ENCODE data around the gene UCK1.
A peak's percentile ranks its signal among the peaks of the same experiment; 100 is the strongest.

- no peak for TF ChIP-seq TCF12 (IDR thresholded peaks at IDR 0.05; ENCODE audit: low read depth, low read length)
- no peak for TF ChIP-seq CTCF (IDR thresholded peaks at IDR 0.05 in 2 of 3, conservative IDR thresholded peaks at IDR 0.05 in 1 of 3; ENCODE audit: control insufficient read depth in 2 of 3, extremely low read depth in 1 of 3, insufficient read depth in 1 of 3, low read depth in 3 of 3, low read length in 3 of 3)
- TF ChIP-seq BRCA1 (IDR thresholded peaks at IDR 0.05; ENCODE audit: low read depth, low read length): no peak
- no peak for TF ChIP-seq EGR1 (IDR thresholded peaks at IDR 0.05; ENCODE audit: borderline replicate concordance in 1 of 2, low read depth in 2 of 2, low read length in 2 of 2)
- no peak for TF ChIP-seq ETV6 (conservative IDR thresholded peaks at IDR 0.05 in 1 of 2, IDR thresholded peaks at IDR 0.05 in 1 of 2; ENCODE audit: borderline replicate concordance in 1 of 2, low read depth in 1 of 2)
- TF ChIP-seq POLR2A (IDR thresholded peaks at IDR 0.05; ENCODE audit: low read depth, low read length): peak; percentile 38; the same call in 1 of the 2 replicates
- no peak for TF ChIP-seq SMC3 (IDR thresholded peaks at IDR 0.05; ENCODE audit: borderline replicate concordance, low read length)
- no peak for TF ChIP-seq POLR2AphosphoS2 (IDR thresholded peaks at IDR 0.05; ENCODE audit: low read depth, low read length)
- no peak for TF ChIP-seq MLLT1 (IDR thresholded peaks at IDR 0.05)
- no peak for TF ChIP-seq TARDBP (IDR thresholded peaks at IDR 0.05; ENCODE audit: borderline replicate concordance)
Observed at GRCh38 chr9:131477816-131478419, 53.1 kb downstream of the UCK1 start.
